A673 (cell line): ENCODE measurements around the gene VDAC1.
A peak's percentile ranks its signal among the peaks of the same experiment; 100 is the strongest.

Source experiments
- CTCF ChIP-seq: fragments of 300-800, 200-600 bp; sonication (generic); conservative IDR thresholded peaks from 2 replicates; pipeline ENCODE4 v1.5.1; 2017; ENCODE audit warnings: low read depth, mild to moderate bottlenecking, antibody characterized with exemption, low read length, moderate library complexity, mixed read lengths
- EZH2 ChIP-seq: fragments of 200-600 bp; sonication (generic); IDR thresholded peaks from 2 replicates; pipeline ENCODE4 v1.6.1; 2017; ENCODE audit warnings: borderline replicate concordance, low read depth, mild to moderate bottlenecking, mixed read lengths, antibody characterized with exemption, low read length; ENCODE audit not compliant: poor library complexity, severe bottlenecking

GRCh38 chr5:134004626-134005416 lies at the start of gene VDAC1:
- TF ChIP-seq CTCF (0 out of 2 replicates have a peak, but pooled peaks have one; percentile 14), EZH2 (no peak)
